Measurements from ENCODE around the gene TRAM2. TPM values are rescaled to one million over a fixed set of nuclear protein-coding genes. Genes with fewer than 3 reads are reported as not detected.

TRAM2 gene
- total and polyA plus RNA-seq, 12 donors, result 2.2 to 17.9 (median 10.3) TPM

GRCh38 chr6:52551483-52552277 is 25.2 kb downstream of the TRAM2 start:
- Histone ChIP-seq H3K27me3 (no peaks in the 10 kb centered on the region), H3K9me3 (replicated peaks in 1 of 3) (no peaks in the 10 kb centered on the region), H3K4me1 (replicated peaks in 1 of 2) (peaks cover 8 to 33% of the 10 kb centered on the region in 2 donors), H3K4me3 (no peak overlapping the region), H3K27ac (peak overlapping the region in 2 of 5 donors; percentile 36 to 51), H3K36me3 (replicated peaks in 1 of 2) (no peaks in the 10 kb centered on the region)
- intact Hi-C loops (cut with DNase I), result no loop called here
- DNase-seq, result peak; percentile 26 to 88 (median 79)
- TF ChIP-seq POLR2A (IDR thresholded peaks at IDR 0.05) (no peak), CTCF (IDR thresholded peaks at IDR 0.05) (no peak)
- WGBS, 4 donors, result 41 to 62% (median 51%) methylated on average over 8 to 13 of the region's 13 CpGs

GRCh38 chr6:52550870-52551269 is 26.0 kb downstream of the TRAM2 start:
- WGBS, 4 donors, result 81 to 91% (median 84%) methylated on average over 5 of the region's 5 CpGs
- Histone ChIP-seq H3K4me3 (no peak overlapping the region), H3K4me1 (replicated peaks in 1 of 2) (peaks cover 9 to 33% of the 10 kb centered on the region in 2 donors), H3K9me3 (replicated peaks in 1 of 3) (no peaks in the 10 kb centered on the region), H3K27me3 (no peaks in the 10 kb centered on the region), H3K27ac (peak overlapping the region in 1 of 5 donors; percentile 51), H3K36me3 (replicated peaks in 1 of 2) (no peaks in the 10 kb centered on the region)
- intact Hi-C loops (cut with DNase I), result no loop called here
- TF ChIP-seq POLR2A (IDR thresholded peaks at IDR 0.05) (no peak), CTCF (IDR thresholded peaks at IDR 0.05) (no peak)
- DNase-seq, result no peak

GRCh38 chr6:52550014-52550575 is 26.8 kb downstream of the TRAM2 start:
- no peak overlapping the region for H3K4me3 ChIP-seq
- no peaks in the 10 kb centered on the region for H3K9me3 ChIP-seq (replicated peaks in 1 of 3)
- TF ChIP-seq POLR2A (IDR thresholded peaks at IDR 0.05) (no peak), CTCF (IDR thresholded peaks at IDR 0.05) (no peak)
- no peaks in the 10 kb centered on the region for H3K27me3 ChIP-seq
- DNase-seq, result no peak
- peaks cover 16 to 40% of the 10 kb centered on the region in 2 donors for H3K4me1 ChIP-seq (replicated peaks in 1 of 2)
- intact Hi-C loops (cut with DNase I), result no loop called here
- no peaks in the 10 kb centered on the region for H3K36me3 ChIP-seq (replicated peaks in 1 of 2)
- H3K27ac ChIP-seq, result no peak overlapping the region
- 79 to 89% (median 81%) methylated on average over 6 of the region's 6 CpGs for WGBS, 4 donors

DNA sequence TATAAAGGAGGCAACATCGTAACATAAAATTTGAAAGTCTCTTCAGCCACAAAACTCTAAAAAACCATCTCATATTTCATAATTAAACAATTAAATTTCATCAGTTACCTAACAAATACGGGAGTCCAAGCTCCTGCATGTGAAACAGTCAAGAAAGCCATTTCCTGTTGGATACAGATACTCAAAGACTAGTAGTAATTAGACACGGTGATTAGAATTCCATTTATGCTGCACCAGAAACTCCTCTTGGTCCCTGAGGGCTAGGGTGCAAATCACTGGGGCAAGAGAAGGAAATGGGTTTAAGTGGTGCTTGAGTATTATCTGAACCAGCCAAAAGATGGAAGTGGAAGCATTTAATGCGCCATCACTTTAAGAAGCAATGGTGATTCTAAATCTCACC is 27.4 kb downstream of the TRAM2 start:
- DNase-seq, result no peak
- H3K27ac ChIP-seq, result no peak overlapping the region
- 59 to 92% (median 88%) methylated on average over 4 of the region's 4 CpGs for WGBS, 4 donors
- H3K4me1 ChIP-seq (replicated peaks in 1 of 2), result peaks cover 23 to 45% of the 10 kb centered on the region in 2 donors
- TF ChIP-seq CTCF (IDR thresholded peaks at IDR 0.05) (no peak), POLR2A (IDR thresholded peaks at IDR 0.05) (no peak)
- H3K27me3 ChIP-seq, result no peaks in the 10 kb centered on the region
- H3K9me3 ChIP-seq (replicated peaks in 1 of 3), result no peaks in the 10 kb centered on the region
- no peaks in the 10 kb centered on the region for H3K36me3 ChIP-seq (replicated peaks in 1 of 2)
- intact Hi-C loops (cut with DNase I), result no loop called here
- no peak overlapping the region for H3K4me3 ChIP-seq

Measured in adrenal gland (tissue), 12 donors.